Endodermal cell (in vitro differentiated cells): ENCODE data around the gene MOCS1. TPM values are rescaled to one million over a fixed set of nuclear protein-coding genes. Genes with fewer than 3 reads are reported as not detected.

Experiments used
- DNase-seq: peaks from one replicate; pipeline ENCODE4 v3.0.0-alpha.2; 2017
- H3K27ac ChIP-seq: 2 replicates; pipeline ENCODE4 v1.5.1; 2013; ENCODE audit warnings: mild to moderate bottlenecking, low read depth, low read length, moderate library complexity
- H3K27me3 ChIP-seq: 2 replicates; pipeline ENCODE4 v1.6.1; 2013; ENCODE audit warnings: mild to moderate bottlenecking, low read length, moderate library complexity; ENCODE audit not compliant: insufficient read depth, control insufficient read depth, poor library complexity, severe bottlenecking
- H3K36me3 ChIP-seq: 2 replicates; pipeline ENCODE4 v1.7.0; 2013; ENCODE audit warnings: mild to moderate bottlenecking, low read length, moderate library complexity; ENCODE audit not compliant: control insufficient read depth, insufficient read depth
- H3K4me1 ChIP-seq: one replicate; pipeline ENCODE4 v1.7.0; 2013; ENCODE audit warnings: low read length; ENCODE audit not compliant: control insufficient read depth, insufficient read depth
- H3K4me3 ChIP-seq: 2 replicates; pipeline ENCODE4 v1.5.1; 2013; ENCODE audit warnings: mild to moderate bottlenecking, low read length, moderate library complexity
- H3K9ac ChIP-seq: 2 replicates; pipeline ENCODE4 v1.6.1; 2013; ENCODE audit warnings: mild to moderate bottlenecking, low read length, moderate library complexity; ENCODE audit not compliant: poor library complexity, severe bottlenecking; ENCODE audit errors: extremely low read depth
- H3K9me3 ChIP-seq: 2 replicates; pipeline ENCODE4 v1.6.1; 2013; ENCODE audit warnings: mild to moderate bottlenecking, low read length, moderate library complexity; ENCODE audit not compliant: control insufficient read depth
- H3K27ac Mint-ChIP-seq: 2 replicates; pipeline ENCODE4 v1.8.0; 2020; ENCODE audit warnings: mixed read lengths
- H3K27me3 Mint-ChIP-seq: 2 replicates; pipeline ENCODE4 v1.8.0; 2021; ENCODE audit warnings: mild to moderate bottlenecking, mixed read lengths; ENCODE audit not compliant: insufficient read depth
- H3K36me3 Mint-ChIP-seq: 2 replicates; pipeline ENCODE4 v1.8.0; 2020; ENCODE audit warnings: low read depth, mixed read lengths
- H3K4me1 Mint-ChIP-seq: 2 replicates; pipeline ENCODE4 v1.8.0; 2020; ENCODE audit warnings: mixed read lengths
- H3K4me3 Mint-ChIP-seq: 2 replicates; pipeline ENCODE4 v1.8.0; 2020; ENCODE audit warnings: mild to moderate bottlenecking, moderate library complexity, mixed read lengths
- H3K9me3 Mint-ChIP-seq: 2 replicates; pipeline ENCODE4 v1.8.0; 2020; ENCODE audit warnings: mild to moderate bottlenecking, mixed read lengths
- CTCF ChIP-seq: fragments of 200-600 bp; sonication (generic); conservative IDR thresholded peaks from 2 replicates; pipeline ENCODE4 v1.5.0; 2021; ENCODE audit warnings: antibody characterized with exemption, mild to moderate bottlenecking
- WGBS, 2 experiments: methylation state at CpG; one replicate each; pipeline versions ENCODE4 v1.1.5 to v1.1.7; 2013; ENCODE audit warnings: missing lambda C conversion rate in 2 of 2, mixed read lengths in 1 of 2; ENCODE audit not compliant: insufficient coverage in 1 of 2, insufficient read length in 1 of 2; 5-methylcytosine and 5-hydroxymethylcytosine counted together
- total RNA-seq, 2 donors: library from RNA; stranded (reverse); fragmentation: NEBNext Ultra II Directional in 1 of 2; extraction: Animal tissue kit (Norgen Biotek cat#: 25700) in 1 of 2; gene quantifications; 2 replicates in 1 of 2; 3 replicates in 1 of 2; pipeline ENCODE4 v1.2.1, GENCODE V29; 2021

Gene MOCS1
- total RNA-seq, 2 donors from 2014 or later: 8.7 to 11.3 TPM

- H3K4me1 ChIP-seq: no peaks in the 10 kb centered on the region
- TF ChIP-seq CTCF: no peak
- H3K4me3 Mint-ChIP-seq: no peak overlapping the region
- H3K4me3 ChIP-seq: no peak overlapping the region
- H3K36me3 Mint-ChIP-seq: peaks cover 25% of the 10 kb centered on the region
- H3K9ac ChIP-seq: no peak overlapping the region
- DNase-seq: peak; percentile 54
- H3K27me3 ChIP-seq: no peaks in the 10 kb centered on the region
- WGBS, 2 experiments: 92 to 100% methylated on average over 9 of the region's 9 CpGs
- H3K27ac Mint-ChIP-seq: no peak overlapping the region
- peaks cover 6% of the 10 kb centered on the region for H3K27me3 Mint-ChIP-seq
- no peak overlapping the region for H3K27ac ChIP-seq
- H3K4me1 Mint-ChIP-seq: peaks cover 18% of the 10 kb centered on the region
- no peaks in the 10 kb centered on the region for H3K9me3 ChIP-seq
- no peaks in the 10 kb centered on the region for H3K36me3 ChIP-seq
- peaks cover 4% of the 10 kb centered on the region for H3K9me3 Mint-ChIP-seq
Measured at GRCh38 chr6:39929039-39929732, 5.1 kb downstream of the MOCS1 start.

GRCh38 chr6:39927159-39927558, 7.1 kb downstream of the MOCS1 start:
- DNase-seq: no peak
- H3K27ac ChIP-seq: no peak overlapping the region
- Mint-ChIP-seq H3K4me1 (peaks cover 10% of the 10 kb centered on the region), H3K4me3 (no peak overlapping the region), H3K9me3 (peaks cover 4% of the 10 kb centered on the region), H3K27me3 (no peaks in the 10 kb centered on the region), H3K36me3 (peaks cover 30% of the 10 kb centered on the region), H3K27ac (no peak overlapping the region)
- no peaks in the 10 kb centered on the region for H3K36me3 ChIP-seq
- no peak for TF ChIP-seq CTCF
- no peaks in the 10 kb centered on the region for H3K9me3 ChIP-seq
- no peaks in the 10 kb centered on the region for H3K4me1 ChIP-seq
- WGBS, 2 experiments: 93 to 100% methylated on average over 1 to 11 of the region's 11 CpGs
- H3K4me3 ChIP-seq: no peak overlapping the region
- H3K27me3 ChIP-seq: no peaks in the 10 kb centered on the region
- no peak overlapping the region for H3K9ac ChIP-seq

- H3K27ac ChIP-seq: no peak overlapping the region
- no peak for TF ChIP-seq CTCF
- H3K36me3 ChIP-seq: no peaks in the 10 kb centered on the region
- Mint-ChIP-seq H3K4me3 (no peak overlapping the region), H3K36me3 (peaks cover 32% of the 10 kb centered on the region), H3K4me1 (peaks cover 7% of the 10 kb centered on the region), H3K9me3 (peaks cover 4% of the 10 kb centered on the region), H3K27ac (no peak overlapping the region), H3K27me3 (no peaks in the 10 kb centered on the region)
- WGBS, 2 experiments: 88% methylated on average over 2 of the region's 3 CpGs; no CpG with 5 or more reads in 1 of the 2 experiments
- no peaks in the 10 kb centered on the region for H3K9me3 ChIP-seq
- H3K9ac ChIP-seq: no peak overlapping the region
- no peak overlapping the region for H3K4me3 ChIP-seq
- no peaks in the 10 kb centered on the region for H3K4me1 ChIP-seq
- no peak for DNase-seq
- no peaks in the 10 kb centered on the region for H3K27me3 ChIP-seq
Measured at GRCh38 chr6:39926668-39927067, 7.6 kb downstream of the MOCS1 start.
